Thyroid gland (tissue), 4 donors: ENCODE data around the gene CLIP2. TPM values are rescaled to one million over a fixed set of nuclear protein-coding genes. Genes with fewer than 3 reads are reported as not detected.

Experiments used
- DNase-seq, 2 donors: peaks; one replicate each; pipeline ENCODE4 v3.0.0-alpha.2; 2019
- H3K27ac ChIP-seq, 3 donors: fragments of 200-600 bp; sonication (generic); 1 replicate in 2 of 3; 2 replicates in 1 of 3; pipeline ENCODE4 v1.5.1; 2016 to 2019; ENCODE audit warnings: mild to moderate bottlenecking in 1 of 3, moderate library complexity in 1 of 3
- H3K27me3 ChIP-seq: fragments of 200-600 bp; sonication (generic); one replicate; pipeline ENCODE4 v1.5.1; 2019
- H3K36me3 ChIP-seq, 2 donors: fragments of 200-600 bp; sonication (generic); one replicate each; pipeline ENCODE4 v1.5.1; 2016 to 2019
- H3K4me1 ChIP-seq, 2 donors: fragments of 200-600 bp; sonication (generic); one replicate each; pipeline ENCODE4 v1.5.1; 2017 to 2019
- H3K4me3 ChIP-seq, 3 donors: fragments of 200-600 bp; sonication (generic); replicated peaks in 1 of 3; 1 replicate in 2 of 3; 2 replicates in 1 of 3; pipeline ENCODE4 v1.5.1; 2016; ENCODE audit warnings: mild to moderate bottlenecking in 1 of 3
- H3K9me3 ChIP-seq: fragments of 200-600 bp; sonication (generic); one replicate; pipeline ENCODE4 v1.5.1; 2017
- CTCF ChIP-seq, 6 experiments: fragments of 200-600 bp in 3 of 6; fragments of 450-650 bp in 3 of 6; sonication (generic) in 3 of 6; IDR thresholded peaks; one replicate each; pipeline ENCODE4 v1.5.1; 2016 to 2019; ENCODE audit warnings: antibody characterized with exemption in 6 of 6, mild to moderate bottlenecking in 2 of 6, inconsistent platforms in 1 of 6, moderate library complexity in 1 of 6
- POLR2A ChIP-seq, 2 donors: fragments of 450-650 bp; IDR thresholded peaks; one replicate each; pipeline ENCODE4 v1.6.1; 2017; ENCODE audit warnings: antibody characterized with exemption in 2 of 2, mild to moderate bottlenecking in 2 of 2, moderate library complexity in 1 of 2
- WGBS, 2 donors: methylation state at CpG; one replicate each; pipeline ENCODE4 v1.1.5; 2017; 5-methylcytosine and 5-hydroxymethylcytosine counted together
- intact Hi-C: fragments of 100-400 bp; cut with DNase I; formaldehyde crosslinking; loops from one replicate; pipeline ENCODE4 v1.15.1; 2023
- total RNA-seq, 4 donors: library from RNA; depleted of rRNA; stranded (reverse); fragments of >200 nt; gene quantifications; one replicate each; pipeline ENCODE4 v1.2.3, GENCODE V29; 2016

Gene CLIP2
- total RNA-seq, 4 donors from 2014 or later, result 4.4 to 16.5 (median 6.7) TPM

- TF ChIP-seq CTCF (IDR thresholded peaks at IDR 0.05) (no peak), POLR2A (IDR thresholded peaks at IDR 0.05) (no peak)
- DNase-seq, result peak; percentile 22 to 30
- intact Hi-C loops, result loop anchor here (5.0 kb wide), 1 partner anchor 33 kb away; no protein-coding TSS in a partner anchor
- H3K4me1 ChIP-seq, result peaks cover 18 to 28% of the 10 kb centered on the region in 2 donors
- H3K9me3 ChIP-seq, result no peaks in the 10 kb centered on the region
- peak overlapping the region in 2 of 3 donors; percentile 66 to 70 for H3K27ac ChIP-seq
- no peaks in the 10 kb centered on the region for H3K27me3 ChIP-seq
- 4 to 15% methylated on average over 6 to 14 of the region's 60 CpGs for WGBS, 2 donors
- H3K36me3 ChIP-seq, result no peaks in the 10 kb centered on the region
- peak overlapping the region in 2 of 3 donors; percentile 58 to 71 for H3K4me3 ChIP-seq
Observed at GRCh38 chr7:74289659-74290552, 699 bp downstream of the CLIP2 start.

- no peak for TF ChIP-seq CTCF (IDR thresholded peaks at IDR 0.05)
- TF ChIP-seq POLR2A (IDR thresholded peaks at IDR 0.05), result no peak
- Histone ChIP-seq H3K9me3 (no peaks in the 10 kb centered on the region), H3K4me3 (peak overlapping the region in 1 of 3 donors; percentile 58), H3K27me3 (no peaks in the 10 kb centered on the region), H3K4me1 (peaks cover 18 to 28% of the 10 kb centered on the region in 2 donors), H3K36me3 (no peaks in the 10 kb centered on the region), H3K27ac (no peak overlapping the region)
- intact Hi-C loops, result loop anchor here (5.0 kb wide), 1 partner anchor 33 kb away; no protein-coding TSS in a partner anchor
- DNase-seq, result no peak
- 13 to 19% methylated on average over 7 to 9 of the region's 9 CpGs for WGBS, 2 donors
Observed at GRCh38 chr7:74290553-74290950, 1.3 kb downstream of the CLIP2 start.

GRCh38 chr7:74290981-74291441 is 1.8 kb downstream of the CLIP2 start:
- H3K36me3 ChIP-seq, result no peaks in the 10 kb centered on the region
- H3K4me3 ChIP-seq, result no peak overlapping the region
- no peak overlapping the region for H3K27ac ChIP-seq
- intact Hi-C loops, result loop anchor here (5.0 kb wide), 1 partner anchor 34 kb away; no protein-coding TSS in a partner anchor
- no peaks in the 10 kb centered on the region for H3K9me3 ChIP-seq
- 48 to 65% methylated on average over 7 to 10 of the region's 10 CpGs for WGBS, 2 donors
- TF ChIP-seq CTCF (IDR thresholded peaks at IDR 0.05) (no peak), POLR2A (IDR thresholded peaks at IDR 0.05) (no peak)
- peaks cover 18 to 28% of the 10 kb centered on the region in 2 donors for H3K4me1 ChIP-seq
- DNase-seq, result no peak
- no peaks in the 10 kb centered on the region for H3K27me3 ChIP-seq

GRCh38 chr7:74291535-74291934 is 2.3 kb downstream of the CLIP2 start:
- Histone ChIP-seq H3K4me3 (no peak overlapping the region), H3K27ac (no peak overlapping the region), H3K36me3 (no peaks in the 10 kb centered on the region), H3K27me3 (no peaks in the 10 kb centered on the region), H3K4me1 (peaks cover 18 to 28% of the 10 kb centered on the region in 2 donors), H3K9me3 (no peaks in the 10 kb centered on the region)
- 88% methylated on average over 5 of the region's 5 CpGs for WGBS, 2 donors
- no peak for TF ChIP-seq CTCF (IDR thresholded peaks at IDR 0.05)
- TF ChIP-seq POLR2A (IDR thresholded peaks at IDR 0.05), result no peak
- DNase-seq, result no peak
- intact Hi-C loops, result loop anchor here (5.0 kb wide), 1 partner anchor 34 kb away; no protein-coding TSS in a partner anchor
